ENCODE data around the gene TMEM242. TPM values are rescaled to one million over a fixed set of nuclear protein-coding genes. Genes with fewer than 3 reads are reported as not detected.

Gene TMEM242
- total and polyA plus RNA-seq, 2 of the 4 experiments (the other 2 are of a cell fraction) = 2.3 to 4.6 TPM

- TF ChIP-seq USF2 (IDR thresholded peaks at IDR 0.05; ENCODE audit: low read depth, low read length) = no peak
- TF ChIP-seq NFE2L2 (IDR thresholded peaks at IDR 0.05; ENCODE audit: low read depth, low read length) = no peak
- no peak for TF ChIP-seq BHLHE40 (IDR thresholded peaks at IDR 0.05; ENCODE audit: low read depth, low read length)
- TF ChIP-seq SMC3 (IDR thresholded peaks at IDR 0.05; ENCODE audit: low read depth, low read length) = no peak
- TF ChIP-seq RFX5 (IDR thresholded peaks at IDR 0.05; ENCODE audit: low read depth, low read length) = no peak
- TF ChIP-seq MAFK (IDR thresholded peaks at IDR 0.05; ENCODE audit: low read depth, low read length) = no peak
- TF ChIP-seq POLR2A (IDR thresholded peaks at IDR 0.05; ENCODE audit: low read depth, low read length) = no peak
- TF ChIP-seq MXI1 (IDR thresholded peaks at IDR 0.05; ENCODE audit: borderline replicate concordance, low read depth, low read length) = no peak
- no peak for TF ChIP-seq RAD21 (IDR thresholded peaks at IDR 0.05; ENCODE audit: low read length)
- TF ChIP-seq CEBPB (IDR thresholded peaks at IDR 0.05; ENCODE audit: low read depth, low read length) = no peak
- TF ChIP-seq ELK1 (IDR thresholded peaks at IDR 0.05; ENCODE audit: borderline replicate concordance, low read depth, low read length) = no peak
- TF ChIP-seq RCOR1 (IDR thresholded peaks at IDR 0.05; ENCODE audit: insufficient replicate concordance, low read length) = no peak
- Histone ChIP-seq H4K20me1 (ENCODE audit: insufficient read depth, low read length) (no peaks in the 10 kb centered on the region), H2BK15ac (ENCODE audit: low read depth, low read length) (no peak overlapping the region), H2AK5ac (ENCODE audit: low read depth, low read length) (no peak overlapping the region), H3K4me2 (ENCODE audit: low read depth, low read length) (no peak overlapping the region), H3K56ac (ENCODE audit: extremely low read depth, insufficient read depth, low read length) (no peak overlapping the region), H3K4ac (ENCODE audit: low read depth, low read length) (no peak overlapping the region), H4K91ac (ENCODE audit: insufficient read depth, low read depth, low read length) (no peak overlapping the region), H2BK20ac (ENCODE audit: low read depth, low read length) (no peak overlapping the region), H3K9me3 (ENCODE audit: control insufficient read depth, insufficient read depth, low read length) (no peaks in the 10 kb centered on the region), H3K4me1 (ENCODE audit: control insufficient read depth, insufficient read depth, low read length) (no peaks in the 10 kb centered on the region), H3K9me1 (ENCODE audit: insufficient read depth, low read length) (no peaks in the 10 kb centered on the region), H3K4me3 (ENCODE audit: insufficient read depth, low read depth, low read length) (no peak overlapping the region), H4K5ac (ENCODE audit: low read depth, low read length) (no peak overlapping the region), H3K23ac (ENCODE audit: low read depth, low read length) (no peak overlapping the region), H2BK5ac (ENCODE audit: low read depth, low read length, poor library complexity, severe bottlenecking) (no peak overlapping the region), H2AK9ac (replicated peaks; ENCODE audit: low read depth, low read length, poor library complexity) (no peak overlapping the region), H3K27ac (ENCODE audit: insufficient read depth, low read length) (no peak overlapping the region), H3K18ac (ENCODE audit: low read depth, low read length) (no peak overlapping the region), H3K27me3 (ENCODE audit: control insufficient read depth, insufficient read depth, low read length) (peaks cover 26% of the 10 kb centered on the region), H2AFZ (replicated peaks; ENCODE audit: low read length, poor library complexity) (no peak overlapping the region), H4K8ac (ENCODE audit: low read depth in 2 of 2, low read length in 2 of 2) (no peak overlapping the region), H3K9ac (ENCODE audit: low read depth, low read length) (no peak overlapping the region), H3K79me1 (ENCODE audit: low read depth in 1 of 2, low read length in 2 of 2) (no peaks in the 10 kb centered on the region), H3K36me3 (ENCODE audit: control insufficient read depth, insufficient read depth, low read length) (no peaks in the 10 kb centered on the region), H3K14ac (replicated peaks; ENCODE audit: low read depth, low read length) (no peak overlapping the region), H2BK120ac (ENCODE audit: low read depth, low read length) (no peak overlapping the region)
- no TSS peak for BruUV-seq (replicated peaks)
- intact Hi-C loops (cut with micrococcal nuclease) = no loop called here
- 75% methylated on average over 2 of the region's 9 CpGs; no CpG with 5 or more reads in 1 of the 2 experiments for WGBS, 2 experiments (ENCODE audit: extremely low coverage in 2 of 2, insufficient read length in 1 of 2)
- in situ Hi-C loops (cut with MboI; ENCODE audit: low sequenced_read_pairs) = no loop called here
- CTCF ChIA-PET = no interaction called here
- POLR2A ChIA-PET (ENCODE audit: unreplicated experiment) = interaction anchor here (0.6 kb wide), 1 partner anchor 15 kb away, joined by 3 read pairs; no protein-coding TSS in a partner anchor
- dilution Hi-C loops (cut with HindIII; ENCODE audit: low sequenced_read_pairs, unreplicated experiment) = no loop called here
- no peak for ATAC-seq (ENCODE audit: low read depth)
- DNase-seq = no peak
These were observed 63.9 kb downstream of the TMEM242 start for GRCh38 chr6:157259443-157259842.
